ENCODE measurements around the gene RAD51.

DNA sequence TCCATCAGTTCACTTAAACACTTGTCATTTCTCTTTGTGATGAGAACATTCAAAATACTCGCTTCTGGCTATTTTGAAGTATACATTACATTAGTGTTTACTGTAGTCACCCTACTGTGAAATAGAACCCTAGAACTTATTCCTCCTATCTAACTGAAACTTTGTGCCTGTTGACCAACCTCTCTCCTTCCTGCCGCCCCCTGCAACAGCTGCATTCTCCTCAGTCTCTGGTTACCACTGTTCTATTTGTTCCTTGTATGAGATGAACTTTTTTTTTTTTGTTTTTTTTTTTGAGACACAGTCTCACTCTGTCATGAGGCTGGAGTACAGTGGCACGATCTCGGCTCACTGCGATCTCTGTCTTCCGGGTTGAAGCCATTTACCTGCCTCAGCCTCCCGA is 2.9 kb downstream of the RAD51 start:
- TF ChIP-seq EP300 (IDR thresholded peaks at IDR 0.05), result no peak
- TF ChIP-seq, protein P1, sequence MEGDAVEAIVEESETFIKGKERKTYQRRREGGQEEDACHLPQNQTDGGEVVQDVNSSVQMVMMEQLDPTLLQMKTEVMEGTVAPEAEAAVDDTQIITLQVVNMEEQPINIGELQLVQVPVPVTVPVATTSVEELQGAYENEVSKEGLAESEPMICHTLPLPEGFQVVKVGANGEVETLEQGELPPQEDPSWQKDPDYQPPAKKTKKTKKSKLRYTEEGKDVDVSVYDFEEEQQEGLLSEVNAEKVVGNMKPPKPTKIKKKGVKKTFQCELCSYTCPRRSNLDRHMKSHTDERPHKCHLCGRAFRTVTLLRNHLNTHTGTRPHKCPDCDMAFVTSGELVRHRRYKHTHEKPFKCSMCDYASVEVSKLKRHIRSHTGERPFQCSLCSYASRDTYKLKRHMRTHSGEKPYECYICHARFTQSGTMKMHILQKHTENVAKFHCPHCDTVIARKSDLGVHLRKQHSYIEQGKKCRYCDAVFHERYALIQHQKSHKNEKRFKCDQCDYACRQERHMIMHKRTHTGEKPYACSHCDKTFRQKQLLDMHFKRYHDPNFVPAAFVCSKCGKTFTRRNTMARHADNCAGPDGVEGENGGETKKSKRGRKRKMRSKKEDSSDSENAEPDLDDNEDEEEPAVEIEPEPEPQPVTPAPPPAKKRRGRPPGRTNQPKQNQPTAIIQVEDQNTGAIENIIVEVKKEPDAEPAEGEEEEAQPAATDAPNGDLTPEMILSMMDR (IDR thresholded peaks at IDR 0.05), result no peak
- TF ChIP-seq POLR2A (IDR thresholded peaks at IDR 0.05), result no peak
- no peak for TF ChIP-seq POLR2AphosphoS5 (IDR thresholded peaks at IDR 0.05)
